Kidney (tissue), 14 donors: ENCODE results near the gene ADSS2. TPM values are rescaled to one million over a fixed set of nuclear protein-coding genes. Genes with fewer than 3 reads are reported as not detected.
"Not testable (repeated sequence)": the region's sequence is repeated elsewhere in the genome, so short reads cannot be mapped to it uniquely, and the experiment has no call there.

Source experiments
- DNase-seq, 5 donors: peaks; one replicate each; pipeline ENCODE4 v3.0.0-alpha.2; 2013 to 2020
- FAIRE-seq: peaks from 2 replicates; lab custom pipeline; 2012; peaks lifted over from hg19 to GRCh38; lab: Jason Lieb, UNC
- H3K27ac ChIP-seq, 2 donors: one replicate each; pipeline ENCODE4 v1.7.0; 2013; ENCODE audit warnings: low read depth in 2 of 2, low read length in 2 of 2, inconsistent platforms in 1 of 2
- H3K27me3 ChIP-seq: one replicate; pipeline ENCODE4 v1.7.1; 2013; ENCODE audit warnings: low read length, inconsistent platforms; ENCODE audit not compliant: control insufficient read depth, insufficient read depth
- H3K36me3 ChIP-seq, 3 donors: one replicate each; pipeline versions ENCODE4 v1.7.0 to v1.7.1; 2013; ENCODE audit warnings: low read length in 3 of 3, control low read depth in 1 of 3, inconsistent platforms in 1 of 3; ENCODE audit not compliant: insufficient read depth in 3 of 3, control insufficient read depth in 2 of 3
- H3K4me1 ChIP-seq, 3 donors: one replicate each; pipeline versions ENCODE4 v1.7.0 to v1.7.1; 2013; ENCODE audit warnings: low read length in 3 of 3, inconsistent platforms in 1 of 3, low read depth in 1 of 3; ENCODE audit not compliant: control insufficient read depth in 2 of 3, insufficient read depth in 2 of 3
- H3K4me3 ChIP-seq, 3 donors: one replicate each; pipeline versions ENCODE4 v1.7.0 to v1.8.1; 2013; ENCODE audit warnings: low read length in 3 of 3, control low read depth in 1 of 3, inconsistent platforms in 1 of 3
- H3K9ac ChIP-seq, 3 donors: one replicate each; pipeline versions ENCODE4 v1.7.0 to v1.7.1; 2013; ENCODE audit warnings: low read length in 3 of 3, control low read depth in 1 of 3, inconsistent platforms in 1 of 3
- H3K9me3 ChIP-seq, 3 donors: one replicate each; pipeline versions ENCODE4 v1.7.0 to v1.7.1; 2013; ENCODE audit warnings: low read length in 3 of 3, control low read depth in 1 of 3, inconsistent platforms in 1 of 3; ENCODE audit not compliant: control insufficient read depth in 2 of 3, insufficient read depth in 1 of 3
- intact Hi-C: fragments of 100-400 bp; cut with DNase I; formaldehyde crosslinking; loops from one replicate; pipeline ENCODE4 v1.11.1; 2022
- polyA plus RNA-seq: library from polyadenylated mRNA; stranded (reverse); fragments of 350-450 nt; fragmentation: Illumina TruSeq; extraction: RNeasy Lipid Tissue Mini Kit (QIAGEN cat#74804); gene quantifications from one replicate; pipeline ENCODE4 v1.2.3, GENCODE V29; 2014; ENCODE audit warnings: low read depth, low replicate concordance; ENCODE audit not compliant: insufficient read depth
- total RNA-seq: library from RNA; stranded (reverse); fragmentation: NEBNext Ultra II Directional; extraction: Animal tissue kit (Norgen Biotek cat#: 25700); gene quantifications from one replicate; pipeline ENCODE4 v1.2.1, GENCODE V29; 2021
- TF ChIP-seq, protein P1 (sequence below): IDR thresholded peaks from 3 replicates; pipeline ENCODE4 v1.5.1; 2012; ENCODE audit warnings: mild to moderate bottlenecking, moderate library complexity, borderline replicate concordance; ENCODE audit not compliant: insufficient read depth; ENCODE audit errors: extremely low read depth
- donor health status: control.
- donor health status: control.
- donor health status: control.
- donor health status: control.
- donor health status: control.
- donor health status: DM: yes; HTN: yes; CAD: no.
- donor health status: Normal renal cell carcinoma (clear cell type).

The ADSS2 gene
- total and polyA plus RNA-seq, 2 donors from 2014 or later, result 19.7 to 50.3 TPM

GRCh38 chr1:244381878-244382565 is 69.7 kb downstream of the ADSS2 start:
- TF ChIP-seq, protein P1, sequence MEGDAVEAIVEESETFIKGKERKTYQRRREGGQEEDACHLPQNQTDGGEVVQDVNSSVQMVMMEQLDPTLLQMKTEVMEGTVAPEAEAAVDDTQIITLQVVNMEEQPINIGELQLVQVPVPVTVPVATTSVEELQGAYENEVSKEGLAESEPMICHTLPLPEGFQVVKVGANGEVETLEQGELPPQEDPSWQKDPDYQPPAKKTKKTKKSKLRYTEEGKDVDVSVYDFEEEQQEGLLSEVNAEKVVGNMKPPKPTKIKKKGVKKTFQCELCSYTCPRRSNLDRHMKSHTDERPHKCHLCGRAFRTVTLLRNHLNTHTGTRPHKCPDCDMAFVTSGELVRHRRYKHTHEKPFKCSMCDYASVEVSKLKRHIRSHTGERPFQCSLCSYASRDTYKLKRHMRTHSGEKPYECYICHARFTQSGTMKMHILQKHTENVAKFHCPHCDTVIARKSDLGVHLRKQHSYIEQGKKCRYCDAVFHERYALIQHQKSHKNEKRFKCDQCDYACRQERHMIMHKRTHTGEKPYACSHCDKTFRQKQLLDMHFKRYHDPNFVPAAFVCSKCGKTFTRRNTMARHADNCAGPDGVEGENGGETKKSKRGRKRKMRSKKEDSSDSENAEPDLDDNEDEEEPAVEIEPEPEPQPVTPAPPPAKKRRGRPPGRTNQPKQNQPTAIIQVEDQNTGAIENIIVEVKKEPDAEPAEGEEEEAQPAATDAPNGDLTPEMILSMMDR, result no peak

GRCh38 chr1:244376126-244376525 is 75.6 kb downstream of the ADSS2 start:
- Histone ChIP-seq H3K4me3 (no peak overlapping the region), H3K36me3 (no peaks in the 10 kb centered on the region), H3K27ac (no peak overlapping the region), H3K9ac (no peak overlapping the region), H3K27me3 (no peaks in the 10 kb centered on the region), H3K4me1 (no peaks in the 10 kb centered on the region), H3K9me3 (no peaks in the 10 kb centered on the region)
- no peak for FAIRE-seq
- intact Hi-C loops, result no loop called here
- DNase-seq, result no peak
- TF ChIP-seq, protein P1, result no peak

More at GRCh38 chr1:244381878-244382565, 69.7 kb downstream of the ADSS2 start:
- no peak for FAIRE-seq
- DNase-seq, result no peak
- Histone ChIP-seq H3K27me3 (no peaks in the 10 kb centered on the region), H3K9ac (no peak overlapping the region), H3K4me3 (no peak overlapping the region), H3K27ac (no peak overlapping the region), H3K9me3 (no peaks in the 10 kb centered on the region), H3K36me3 (no peaks in the 10 kb centered on the region), H3K4me1 (no peaks in the 10 kb centered on the region)
- intact Hi-C loops, result no loop called here

GRCh38 chr1:244375051-244375450 is 76.7 kb downstream of the ADSS2 start:
- TF ChIP-seq, protein P1, result no peak
- intact Hi-C loops, result no loop called here
- DNase-seq (no peak), FAIRE-seq (no peak)
- Histone ChIP-seq H3K27ac (no peak overlapping the region), H3K9me3 (no peaks in the 10 kb centered on the region), H3K9ac (no peak overlapping the region), H3K27me3 (no peaks in the 10 kb centered on the region), H3K36me3 (no peaks in the 10 kb centered on the region), H3K4me1 (no peaks in the 10 kb centered on the region), H3K4me3 (no peak overlapping the region)

GRCh38 chr1:244374484-244374883 is 77.2 kb downstream of the ADSS2 start:
- H3K27ac ChIP-seq, DNase-seq, H3K9ac ChIP-seq, H3K9me3 ChIP-seq, H3K27me3 ChIP-seq, H3K4me1 ChIP-seq, FAIRE-seq, H3K4me3 ChIP-seq, intact Hi-C loops, H3K36me3 ChIP-seq: not testable (repeated sequence)
